ENCODE measurements around the gene ZNF805. TPM values are rescaled to one million over a fixed set of nuclear protein-coding genes. Genes with fewer than 3 reads are reported as not detected.
"Not testable (repeated sequence)": the region's sequence is repeated elsewhere in the genome, so short reads cannot be mapped to it uniquely, and the experiment has no call there.

Gene ZNF805
- total RNA-seq (10 to 100 TPM; 11.1 to 11.7 TPM), polyA plus RNA-seq (4.0 TPM)

DNA sequence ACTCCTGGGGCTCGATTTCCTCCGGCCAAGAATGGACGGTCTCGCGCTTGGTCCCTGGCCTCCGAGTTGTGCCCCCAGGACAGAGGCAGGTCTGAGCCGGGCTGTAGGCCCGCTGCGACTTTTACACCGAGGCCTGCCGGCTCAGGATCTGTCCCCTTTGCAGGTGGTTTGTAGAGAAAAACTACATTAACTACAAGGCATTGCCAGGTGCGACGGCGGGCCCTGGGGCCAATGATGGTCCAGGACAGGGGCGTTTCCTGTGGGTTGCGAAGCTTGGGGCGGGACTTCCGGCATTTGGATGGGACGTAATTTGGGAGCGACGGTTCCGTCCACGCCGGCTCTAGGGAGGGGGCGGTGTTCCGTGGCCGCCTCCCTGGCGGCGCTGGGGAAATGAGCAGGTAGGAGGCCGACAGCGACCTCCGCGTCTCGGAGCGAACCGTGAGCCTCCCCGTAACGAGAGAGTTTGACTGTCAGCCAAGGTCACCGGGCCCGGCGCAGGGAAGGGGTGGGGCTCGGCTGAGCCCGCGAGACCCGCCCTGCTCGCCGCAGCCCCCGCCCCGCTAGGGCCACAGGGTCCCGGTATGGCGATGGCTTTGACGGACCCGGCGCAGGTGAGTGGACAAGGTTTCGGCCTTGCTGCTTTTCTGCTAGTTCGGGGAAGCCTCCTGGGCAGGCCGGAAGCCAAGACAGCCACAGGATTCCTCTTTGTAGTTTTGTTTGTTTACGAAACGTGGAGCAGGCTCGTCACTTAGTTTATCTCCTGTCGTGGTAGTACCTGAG lies at the start of gene ZNF805:
Gene ZNF805, plus strand, starts transcription at position 322 of the 780 bp plus-strand sequence. Its CDS starts 260 bp downstream, at position 582.
- no peaks in the 10 kb centered on the region for H3K27me3 ChIP-seq (ENCODE audit: insufficient read depth, low read length, poor library complexity, severe bottlenecking)
- H3K27me3 Mint-ChIP-seq: no peaks in the 10 kb centered on the region
- peak within 1 kb of the TSS; percentile 89 to 96 (median 95) for H3K4me3 Mint-ChIP-seq
- peak within 1 kb of the TSS; percentile 85 for H3K4me3 ChIP-seq (ENCODE audit: low read length)
- POLR2A ChIA-PET: interaction anchor here (1.2 kb wide), 1 partner anchor 237 kb away, joined by 3 read pairs; the partner anchor contains the start of gene ZNF772
- no peaks in the 10 kb centered on the region for H3K9me3 ChIP-seq (ENCODE audit: low read length)
- peak within 1 kb of the TSS; percentile 94 for H3K27ac ChIP-seq (ENCODE audit: low read depth, low read length)
- CTCF ChIA-PET: no interaction called here
- peak within 1 kb of the TSS; percentile 91 to 99 (median 97) for H3K27ac Mint-ChIP-seq
- peaks cover 27% of the 10 kb centered on the region for H3K4me1 ChIP-seq (ENCODE audit: insufficient read depth, low read length)
- peaks cover 19% of the 10 kb centered on the region for H3K36me3 ChIP-seq (ENCODE audit: insufficient read depth, low read length)
- peaks cover 0 to 3% (median 0%) of the 10 kb centered on the region in 5 donors for H3K9me3 Mint-ChIP-seq
- H3K4me1 Mint-ChIP-seq: peaks cover 35 to 49% (median 40%) of the 10 kb centered on the region in 3 donors
- peak; percentile 92 to 97 (median 94) for DNase-seq
- H3K36me3 Mint-ChIP-seq: peaks cover 9 to 32% (median 26%) of the 10 kb centered on the region in 3 donors

DNA sequence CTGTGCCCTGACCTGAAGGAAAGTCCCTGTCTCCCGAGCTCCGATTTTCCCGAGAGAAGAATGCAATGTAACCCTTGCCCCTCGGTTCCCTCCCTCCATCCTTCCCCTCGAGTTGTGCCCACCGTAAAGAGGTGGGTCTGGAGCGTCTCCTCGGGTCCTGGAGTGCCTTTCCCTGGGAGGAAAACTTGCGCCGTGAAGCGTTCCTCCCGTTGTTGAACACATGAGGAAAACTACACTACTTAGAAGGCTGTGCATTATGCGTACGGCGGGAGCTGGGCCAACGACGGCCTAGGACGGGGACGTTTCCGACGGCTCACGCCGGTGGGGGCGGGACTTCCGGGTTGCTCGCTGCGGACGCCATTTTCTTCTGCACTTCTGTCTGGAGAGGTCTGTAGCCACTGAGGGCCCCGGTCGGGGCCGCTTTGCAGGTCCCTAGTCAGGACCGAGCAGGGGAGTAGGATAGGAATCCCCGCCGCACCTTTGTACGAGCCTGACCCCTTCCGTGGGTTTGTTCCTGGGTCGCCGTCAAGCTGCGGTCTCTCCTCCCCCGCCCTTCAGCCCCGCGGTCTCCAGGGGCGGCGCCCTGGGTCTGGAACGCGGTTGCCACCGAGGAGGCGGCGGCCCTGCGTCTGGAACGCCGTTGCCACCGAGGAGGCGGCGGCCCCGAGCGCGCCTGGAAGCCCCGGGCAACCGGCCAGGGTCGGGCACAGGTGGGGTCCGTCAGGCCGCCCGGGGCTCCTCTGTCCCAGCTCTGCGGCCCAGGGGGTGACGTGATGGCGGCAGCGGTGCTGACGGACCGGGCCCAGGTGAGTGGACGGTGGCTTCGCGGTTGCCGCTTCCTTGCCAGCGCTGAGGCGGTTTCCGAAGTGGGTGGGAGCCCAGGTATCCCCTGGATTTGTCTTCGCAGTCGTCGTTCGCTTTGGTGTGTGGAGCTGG lies 49.0 kb upstream of the ZNF805 start, which contains the start of gene ZNF264:
Gene ZNF264, plus strand, starts transcription at position 360 of the 936 bp plus-strand sequence. Its CDS starts 414 bp downstream, at position 774.
- H3K36me3 ChIP-seq (ENCODE audit: insufficient read depth, low read length): peaks cover 18% of the 10 kb centered on the region
- peaks cover 33 to 48% (median 46%) of the 10 kb centered on the region in 3 donors for H3K4me1 Mint-ChIP-seq
- peak within 1 kb of the TSS; percentile 86 for H3K27ac ChIP-seq (ENCODE audit: low read depth, low read length)
- H3K4me3 Mint-ChIP-seq: peak within 1 kb of the TSS; percentile 90 to 100 (median 94)
- H3K27me3 ChIP-seq (ENCODE audit: insufficient read depth, low read length, poor library complexity, severe bottlenecking): no peaks in the 10 kb centered on the region
- POLR2A ChIA-PET: interaction anchor here (0.5 to 0.7 kb wide), 2 partner anchors 992 to 1114 kb away, joined by 3 read pairs; partner anchors contain the start of genes ERVK3-1 and ZNF274
- H3K9me3 ChIP-seq (ENCODE audit: low read length): peaks cover 3% of the 10 kb centered on the region
- CTCF ChIA-PET: interaction anchor here (1.2 kb wide), 1 partner anchor 798 kb away, joined by 3 read pairs; the partner anchor contains the start of gene ZNF582
- DNase-seq: peak; percentile 81 to 91 (median 86)
- peak within 1 kb of the TSS; percentile 94 to 99 (median 97) for H3K27ac Mint-ChIP-seq
- H3K9me3 Mint-ChIP-seq: peaks cover 7 to 35% (median 22%) of the 10 kb centered on the region in 5 donors
- peak within 1 kb of the TSS; percentile 91 for H3K4me3 ChIP-seq (ENCODE audit: low read length)
- H3K27me3 Mint-ChIP-seq: peaks cover 8 to 13% of the 10 kb centered on the region in 2 donors
- H3K36me3 Mint-ChIP-seq: peaks cover 25 to 64% (median 61%) of the 10 kb centered on the region in 3 donors
- H3K4me1 ChIP-seq (ENCODE audit: insufficient read depth, low read length): peaks cover 25% of the 10 kb centered on the region

DNA sequence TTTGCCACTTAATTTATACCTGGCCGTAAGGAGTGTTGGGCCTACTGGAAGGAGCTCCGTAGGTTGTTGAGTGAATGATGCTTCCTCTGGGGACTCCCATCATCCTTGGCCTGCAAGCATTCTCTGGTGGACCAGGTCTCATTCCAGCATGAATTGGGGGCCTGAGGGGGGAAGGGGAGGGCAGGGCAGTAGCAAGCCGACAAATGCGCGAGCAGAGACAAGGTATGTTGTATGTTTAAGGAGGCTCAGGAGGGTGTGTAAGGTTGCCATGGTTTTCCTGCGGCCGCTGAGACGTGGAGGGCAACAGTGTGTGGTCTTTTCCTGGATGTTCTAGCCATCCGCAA lies 48.4 kb upstream of the ZNF805 start:
- POLR2A ChIA-PET: interaction anchor here (0.5 to 0.7 kb wide), 2 partner anchors 991 to 1113 kb away, joined by 3 read pairs; partner anchors contain the start of genes ERVK3-1 and ZNF274
- H3K27ac ChIP-seq (ENCODE audit: low read depth, low read length): peak overlapping the region; percentile 86

DNA sequence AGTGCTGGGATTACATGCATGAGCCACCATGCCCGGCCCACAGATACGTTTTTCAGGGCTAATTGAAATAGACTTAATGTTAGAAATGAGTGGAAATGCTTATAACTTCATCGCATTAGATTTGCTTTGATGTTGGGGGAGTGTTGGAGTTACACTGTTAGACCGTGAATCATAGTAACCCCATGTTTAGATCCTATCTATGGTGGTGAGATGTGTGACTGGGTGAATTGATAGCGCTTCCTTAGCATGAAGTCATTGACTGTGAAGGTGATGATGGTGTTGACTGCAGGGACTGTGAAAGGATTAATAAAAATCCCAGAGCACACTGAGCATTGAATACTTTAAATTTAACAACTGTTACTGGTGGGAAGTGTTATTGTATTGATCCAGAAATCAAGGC lies 47.4 kb upstream of the ZNF805 start:
- ChIA-PET POLR2A (interaction anchor here (0.8 kb wide), 1 partner anchor 20 kb away, joined by 3 read pairs; no protein-coding TSS in a partner anchor), CTCF (no interaction called here)
- DNase-seq: no peak
- no peaks in the 10 kb centered on the region for H3K27me3 ChIP-seq (ENCODE audit: insufficient read depth, low read length, poor library complexity, severe bottlenecking)
- H3K4me1 ChIP-seq (ENCODE audit: insufficient read depth, low read length): peaks cover 25% of the 10 kb centered on the region
- peaks cover 22% of the 10 kb centered on the region for H3K36me3 ChIP-seq (ENCODE audit: insufficient read depth, low read length)
- Mint-ChIP-seq H3K9me3 (peaks cover 4 to 27% (median 15%) of the 10 kb centered on the region in 5 donors), H3K4me3 (peak overlapping the region; percentile 90 to 100 (median 94)), H3K4me1 (peaks cover 38 to 59% (median 54%) of the 10 kb centered on the region in 3 donors), H3K27me3 (peaks cover 0 to 6% of the 10 kb centered on the region in 2 donors), H3K27ac (peak overlapping the region; percentile 13 to 97 (median 92)), H3K36me3 (peaks cover 34 to 77% (median 62%) of the 10 kb centered on the region in 3 donors)
- H3K27ac ChIP-seq (ENCODE audit: low read depth, low read length): no peak overlapping the region
- no peak overlapping the region for H3K4me3 ChIP-seq (ENCODE audit: low read length)
- peaks cover 3% of the 10 kb centered on the region for H3K9me3 ChIP-seq (ENCODE audit: low read length)

More for the DNA sequence above, 48.4 kb upstream of the ZNF805 start:
- Mint-ChIP-seq H3K36me3 (peaks cover 31 to 70% (median 67%) of the 10 kb centered on the region in 3 donors), H3K27ac (peak overlapping the region; percentile 90 to 98 (median 94)), H3K27me3 (peaks cover 8 to 12% of the 10 kb centered on the region in 2 donors), H3K9me3 (peaks cover 7 to 35% (median 22%) of the 10 kb centered on the region in 5 donors), H3K4me1 (peaks cover 36 to 54% (median 51%) of the 10 kb centered on the region in 3 donors), H3K4me3 (peak overlapping the region; percentile 90 to 100 (median 94))
- Histone ChIP-seq H3K9me3 (ENCODE audit: low read length) (peaks cover 3% of the 10 kb centered on the region), H3K4me3 (ENCODE audit: low read length) (peak overlapping the region; percentile 91), H3K36me3 (ENCODE audit: insufficient read depth, low read length) (peaks cover 22% of the 10 kb centered on the region), H3K4me1 (ENCODE audit: insufficient read depth, low read length) (peaks cover 25% of the 10 kb centered on the region), H3K27me3 (ENCODE audit: insufficient read depth, low read length, poor library complexity, severe bottlenecking) (no peaks in the 10 kb centered on the region)
- no peak for DNase-seq
- CTCF ChIA-PET: interaction anchor here (1.2 kb wide), 1 partner anchor 799 kb away, joined by 3 read pairs; the partner anchor contains the start of gene ZNF582

DNA sequence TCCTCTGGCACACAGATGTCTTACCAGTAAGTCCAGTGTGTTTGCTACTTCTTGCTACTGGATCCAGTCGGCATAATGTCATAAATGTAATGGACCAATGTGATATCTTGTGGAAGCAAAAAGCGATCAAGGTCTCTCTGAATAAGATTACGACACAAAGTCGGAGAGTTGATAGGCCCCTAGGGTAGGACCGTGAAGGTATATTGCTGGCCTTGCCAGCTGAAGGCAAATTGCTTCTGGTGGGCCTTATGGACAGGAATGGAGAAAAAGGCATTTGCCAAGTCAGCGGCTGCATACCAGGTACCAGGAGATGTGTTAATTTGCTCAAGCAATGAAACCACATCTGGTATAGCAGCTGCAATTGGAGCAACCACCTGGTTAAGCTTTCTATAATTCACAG lies 42.6 kb upstream of the ZNF805 start:
- H3K27me3 Mint-ChIP-seq; H3K4me3 ChIP-seq (ENCODE audit: low read length); H3K4me1 ChIP-seq (ENCODE audit: insufficient read depth, low read length); H3K27ac ChIP-seq (ENCODE audit: low read depth, low read length); DNase-seq; H3K9me3 ChIP-seq (ENCODE audit: low read length); POLR2A ChIA-PET; H3K4me3 Mint-ChIP-seq; H3K9me3 Mint-ChIP-seq; H3K27ac Mint-ChIP-seq; CTCF ChIA-PET; H3K27me3 ChIP-seq (ENCODE audit: insufficient read depth, low read length, poor library complexity, severe bottlenecking): not testable (repeated sequence)
- H3K4me1 Mint-ChIP-seq: peaks cover 45 to 82% (median 67%) of the 10 kb centered on the region in 3 donors
- peaks cover 22% of the 10 kb centered on the region for H3K36me3 ChIP-seq (ENCODE audit: insufficient read depth, low read length)
- H3K36me3 Mint-ChIP-seq: peaks cover 46 to 92% (median 58%) of the 10 kb centered on the region in 3 donors

DNA sequence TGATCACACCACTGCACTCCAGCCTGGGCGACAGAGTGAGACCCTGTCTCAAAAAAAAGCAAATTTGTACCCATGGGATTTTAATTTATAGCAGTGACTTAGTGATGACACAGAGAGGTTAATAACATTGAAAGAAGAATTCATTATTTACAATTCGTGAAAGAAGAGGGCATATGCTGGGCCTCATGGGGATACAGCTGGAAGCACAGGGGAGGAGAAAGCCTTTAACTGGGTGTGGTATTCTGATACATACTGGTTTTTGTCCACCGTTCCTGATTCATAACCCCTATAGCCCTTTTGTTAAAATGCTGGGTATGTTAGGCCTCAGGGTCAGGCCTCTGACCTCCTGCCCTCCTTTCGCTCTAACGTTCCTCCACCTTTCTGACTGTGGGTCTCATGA lies 38.3 kb upstream of the ZNF805 start:
- H3K4me3 Mint-ChIP-seq: no peak overlapping the region
- POLR2A ChIA-PET: no interaction called here
- H3K36me3 Mint-ChIP-seq: peaks cover 33 to 84% (median 49%) of the 10 kb centered on the region in 3 donors
- no peaks in the 10 kb centered on the region for H3K27me3 Mint-ChIP-seq
- Histone ChIP-seq H3K4me1 (ENCODE audit: insufficient read depth, low read length) (no peaks in the 10 kb centered on the region), H3K36me3 (ENCODE audit: insufficient read depth, low read length) (peaks cover 11% of the 10 kb centered on the region), H3K27ac (ENCODE audit: low read depth, low read length) (no peak overlapping the region), H3K27me3 (ENCODE audit: insufficient read depth, low read length, poor library complexity, severe bottlenecking) (no peaks in the 10 kb centered on the region), H3K9me3 (ENCODE audit: low read length) (no peaks in the 10 kb centered on the region), H3K4me3 (ENCODE audit: low read length) (no peak overlapping the region)
- peaks cover 0 to 17% (median 0%) of the 10 kb centered on the region in 5 donors for H3K9me3 Mint-ChIP-seq
- CTCF ChIA-PET: no interaction called here
- no peak for DNase-seq
- peaks cover 38 to 70% (median 52%) of the 10 kb centered on the region in 3 donors for H3K4me1 Mint-ChIP-seq
- no peak overlapping the region for H3K27ac Mint-ChIP-seq

DNA sequence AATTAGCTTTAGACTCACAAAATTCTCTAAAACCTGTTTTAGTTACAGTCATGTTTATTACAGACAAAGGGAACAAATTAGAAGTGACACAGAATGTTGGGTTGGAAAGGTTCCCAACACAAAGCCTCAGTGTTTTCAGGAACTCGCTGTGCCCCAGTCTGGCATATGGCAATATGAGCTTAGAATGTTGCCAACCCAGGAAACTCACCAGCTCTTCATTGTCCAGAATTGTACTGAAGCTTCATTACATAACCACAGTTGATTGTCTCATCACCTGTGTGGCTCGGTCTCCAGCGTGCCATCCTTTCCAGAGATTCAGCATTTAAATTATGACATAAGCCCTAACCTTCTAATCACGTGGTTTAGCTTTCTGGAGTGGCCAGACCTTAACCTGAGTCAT lies 30.1 kb upstream of the ZNF805 start:
- peaks cover 0 to 51% (median 6%) of the 10 kb centered on the region in 5 donors for H3K9me3 Mint-ChIP-seq
- Histone ChIP-seq H3K9me3 (ENCODE audit: low read length) (peaks cover 24% of the 10 kb centered on the region), H3K4me3 (ENCODE audit: low read length) (no peak overlapping the region), H3K36me3 (ENCODE audit: insufficient read depth, low read length) (peaks cover 32% of the 10 kb centered on the region), H3K4me1 (ENCODE audit: insufficient read depth, low read length) (no peaks in the 10 kb centered on the region), H3K27me3 (ENCODE audit: insufficient read depth, low read length, poor library complexity, severe bottlenecking) (no peaks in the 10 kb centered on the region), H3K27ac (ENCODE audit: low read depth, low read length) (no peak overlapping the region)
- H3K4me3 Mint-ChIP-seq: no peak overlapping the region
- H3K27ac Mint-ChIP-seq: no peak overlapping the region
- DNase-seq: no peak
- ChIA-PET POLR2A (no interaction called here), CTCF (no interaction called here)
- no peaks in the 10 kb centered on the region for H3K27me3 Mint-ChIP-seq
- peaks cover 8 to 29% (median 12%) of the 10 kb centered on the region in 3 donors for H3K4me1 Mint-ChIP-seq
- H3K36me3 Mint-ChIP-seq: peaks cover 48 to 83% (median 78%) of the 10 kb centered on the region in 3 donors
